Endothelial cell of umbilical vein (primary cell): ENCODE data around the gene DPPA4. TPM values are rescaled to one million over a fixed set of nuclear protein-coding genes. Genes with fewer than 3 reads are reported as not detected.

Experiments used
- BruUV-seq: library from RNA; stranded (reverse); fragments of 400-500 nt; replicated peaks from 2 replicates; lab custom pipeline; 2021; lab: Mats Ljungman, UMichigan
- CTCF ChIA-PET: fragments of 300-600, 350-600 bp; sonication (Branson Sonifier 250); formaldehyde crosslinking; loops from one replicate; lab custom pipeline; 2021; ENCODE audit warnings: antibody characterized with exemption, inconsistent platforms; lab: Charles Lee
- POLR2A ChIA-PET: fragments of 300-600, 350-600 bp; sonication (Branson Sonifier 250); formaldehyde crosslinking; loops from one replicate; lab custom pipeline; 2021; ENCODE audit warnings: antibody characterized with exemption, inconsistent platforms; lab: Charles Lee
- DNase-seq: peaks from one replicate; pipeline ENCODE4 v3.0.0-alpha.2; 2011; ENCODE audit warnings: low read depth, low spot score
- FAIRE-seq: peaks from 2 replicates; lab custom pipeline; 2011; peaks lifted over from hg19 to GRCh38; lab: Jason Lieb, UNC
- H2AFZ ChIP-seq: 2 replicates; pipeline ENCODE4 v1.6.0; 2012; ENCODE audit warnings: low read depth, low read length, control low read depth, inconsistent platforms
- H3K27ac ChIP-seq: 2 replicates; pipeline ENCODE4 v1.5.1; 2011; ENCODE audit warnings: low read depth, mild to moderate bottlenecking, control low read depth, low read length, moderate library complexity; ENCODE audit not compliant: insufficient read depth
- H3K27me3 ChIP-seq, 2 experiments: 2 replicates each; pipeline versions ENCODE4 v1.6.0 to v1.6.1; 2011; ENCODE audit warnings: low read length in 2 of 2, mixed read lengths in 1 of 2; ENCODE audit not compliant: control insufficient read depth in 2 of 2, insufficient read depth in 2 of 2
- H3K36me3 ChIP-seq, 2 experiments: 2 replicates in 1 of 2; 3 replicates in 1 of 2; pipeline ENCODE4 v1.5.1; 2011; ENCODE audit warnings: low read length in 2 of 2, mild to moderate bottlenecking in 1 of 2, moderate library complexity in 1 of 2; ENCODE audit not compliant: control insufficient read depth in 2 of 2, insufficient read depth in 2 of 2; ENCODE audit errors: extremely low read depth in 1 of 2
- H3K4me1 ChIP-seq: 3 replicates; pipeline ENCODE4 v1.5.1; 2011; ENCODE audit warnings: mild to moderate bottlenecking, low read length; ENCODE audit not compliant: control insufficient read depth, insufficient read depth; ENCODE audit errors: extremely low read depth
- H3K4me2 ChIP-seq: 2 replicates; pipeline ENCODE4 v1.6.1; 2011; ENCODE audit warnings: low read length, control low read depth, mixed read lengths; ENCODE audit not compliant: insufficient read depth
- H3K4me3 ChIP-seq, 3 experiments: fragments of 200-600 bp in 1 of 3; sonication (generic), shearing (Covaris generic) in 1 of 3; replicated peaks in 1 of 3; 2 replicates each; pipeline ENCODE4 v1.5.1; 2011 to 2016; ENCODE audit warnings: control low read depth in 3 of 3, low read length in 3 of 3, mild to moderate bottlenecking in 2 of 3, inconsistent platforms in 1 of 3, low read depth in 1 of 3, moderate library complexity in 1 of 3; ENCODE audit not compliant: insufficient read depth in 1 of 3
- H3K79me2 ChIP-seq: 2 replicates; pipeline ENCODE4 v1.6.0; 2012; ENCODE audit warnings: low read length, inconsistent platforms; ENCODE audit not compliant: control insufficient read depth, insufficient read depth
- H3K9ac ChIP-seq: replicated peaks from 2 replicates; pipeline ENCODE3; 2011; ENCODE audit warnings: low read length, control low read depth; ENCODE audit not compliant: insufficient read depth; ENCODE audit errors: extremely low read depth
- H3K9me1 ChIP-seq: replicated peaks from 3 replicates; pipeline ENCODE4 v1.6.0; 2011; ENCODE audit warnings: mild to moderate bottlenecking, low read length; ENCODE audit not compliant: control insufficient read depth, insufficient read depth; ENCODE audit errors: extremely low read depth
- H3K9me3 ChIP-seq: replicated peaks from 2 replicates; pipeline ENCODE4 v1.5.1; 2012; ENCODE audit warnings: low read length, inconsistent platforms; ENCODE audit not compliant: control insufficient read depth, insufficient read depth
- H4K20me1 ChIP-seq: replicated peaks from 2 replicates; pipeline ENCODE3; 2011; ENCODE audit warnings: mild to moderate bottlenecking, low read length; ENCODE audit not compliant: control insufficient read depth, insufficient read depth; ENCODE audit errors: extremely low read depth
- EZH2 ChIP-seq: IDR thresholded peaks from 2 replicates; pipeline ENCODE4 v1.6.1; 2012; ENCODE audit warnings: borderline replicate concordance, low read depth, mild to moderate bottlenecking, moderate library complexity, low read length, inconsistent platforms; ENCODE audit not compliant: severe bottlenecking
- FOS ChIP-seq: IDR thresholded peaks from 2 replicates; pipeline ENCODE4 v1.6.1; 2011; ENCODE audit warnings: mild to moderate bottlenecking, low read length, moderate library complexity, borderline replicate concordance; ENCODE audit not compliant: insufficient read depth
- GATA2 ChIP-seq: IDR thresholded peaks from 2 replicates; pipeline ENCODE4 v1.7.0; 2011; ENCODE audit warnings: low read depth, mild to moderate bottlenecking, moderate library complexity, mixed read lengths, low read length; ENCODE audit not compliant: insufficient read length, insufficient read depth
- JUN ChIP-seq: IDR thresholded peaks from 2 replicates; pipeline ENCODE4 v1.6.1; 2011; ENCODE audit warnings: borderline replicate concordance, low read depth; ENCODE audit not compliant: insufficient read length, insufficient read depth
- MYC ChIP-seq: IDR thresholded peaks from one replicate; pipeline ENCODE4 v1.6.1; 2011; ENCODE audit warnings: mild to moderate bottlenecking, low read depth, low read length
- POLR2A ChIP-seq: IDR thresholded peaks from 2 replicates; pipeline ENCODE4 v1.6.1; 2012; ENCODE audit warnings: low read depth, mild to moderate bottlenecking, control low read depth, low read length
- POLR2AphosphoS5 ChIP-seq: IDR thresholded peaks from 2 replicates; pipeline ENCODE4 v1.6.1; 2012; ENCODE audit warnings: low read depth, mild to moderate bottlenecking, control low read depth, low read length, moderate library complexity; ENCODE audit not compliant: insufficient read depth
- dilution Hi-C: fragments of 300-500 bp; cut with MboI; formaldehyde crosslinking; loops from one replicate; pipeline ENCODE4 v1.15.0; 2019; ENCODE audit warnings: low sequenced_read_pairs; ENCODE audit not compliant: extremely low pct_ligation_motif_present
- intact Hi-C: fragments of 100-400 bp; cut with micrococcal nuclease; formaldehyde crosslinking; loops from one replicate; pipeline ENCODE4 v1.10.0; 2022
- polyA plus RNA-seq, 4 experiments: library from polyadenylated mRNA; depleted of rRNA in 3 of 4; stranded (reverse) in 3 of 4; unstranded in 1 of 4; fragments of >200 nt; gene quantifications; 2 replicates each; pipeline versions ENCODE4 v1.2.1 to v1.2.3, GENCODE V29; 2011 to 2012; ENCODE audit warnings: missing spikeins in 1 of 4
- total RNA-seq: library from RNA; stranded (reverse); gene quantifications from 2 replicates; pipeline ENCODE4 v1.2.3, GENCODE V29; 2021
- TF ChIP-seq, protein P1 (sequence below): IDR thresholded peaks from 2 replicates; pipeline ENCODE4 v1.6.1; 2011; ENCODE audit not compliant: insufficient read depth, insufficient read length
- TF ChIP-seq, protein P2 (sequence below), 2 donors: IDR thresholded peaks; 1 replicate in 1 of 2; 2 replicates in 1 of 2; pipeline ENCODE4 v1.5.1; 2011; ENCODE audit warnings: low read length in 2 of 2, mild to moderate bottlenecking in 2 of 2, moderate library complexity in 2 of 2, control low read depth in 1 of 2, inconsistent platforms in 1 of 2, low read depth in 1 of 2; ENCODE audit not compliant: insufficient read depth in 1 of 2; ENCODE audit errors: extremely low read depth in 1 of 2

The DPPA4 gene
- total and polyA plus RNA-seq, 2 donors (not counting 3 experiments of a cell fraction or from before 2014, with no cell fraction given), result 0.06 TPM; not detected in 1

- Histone ChIP-seq H3K27ac (no peak overlapping the region), H3K36me3 (no peaks in the 10 kb centered on the region), H3K27me3 (peaks cover 0 to 4% of the 10 kb centered on the region in 2 experiments), H3K9me3 (no peaks in the 10 kb centered on the region), H3K9ac (no peak overlapping the region), H3K4me1 (no peaks in the 10 kb centered on the region), H2AFZ (no peak overlapping the region), H3K4me2 (no peak overlapping the region), H3K9me1 (no peaks in the 10 kb centered on the region), H3K4me3 (no peak overlapping the region), H3K79me2 (no peaks in the 10 kb centered on the region), H4K20me1 (no peaks in the 10 kb centered on the region)
- FAIRE-seq (no peak), DNase-seq (no peak)
- no TSS peak for BruUV-seq
- ChIA-PET POLR2A (no interaction called here), CTCF (no interaction called here)
- dilution Hi-C loops, result no loop called here
- intact Hi-C loops, result no loop called here
- TF ChIP-seq MYC, result no peak
- TF ChIP-seq, protein P1, sequence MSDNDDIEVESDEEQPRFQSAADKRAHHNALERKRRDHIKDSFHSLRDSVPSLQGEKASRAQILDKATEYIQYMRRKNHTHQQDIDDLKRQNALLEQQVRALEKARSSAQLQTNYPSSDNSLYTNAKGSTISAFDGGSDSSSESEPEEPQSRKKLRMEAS, result no peak
- no peak for TF ChIP-seq POLR2AphosphoS5
- no peak for TF ChIP-seq POLR2A
Measured at GRCh38 chr3:109336291-109336861, 970 bp downstream of the DPPA4 start.

DNA sequence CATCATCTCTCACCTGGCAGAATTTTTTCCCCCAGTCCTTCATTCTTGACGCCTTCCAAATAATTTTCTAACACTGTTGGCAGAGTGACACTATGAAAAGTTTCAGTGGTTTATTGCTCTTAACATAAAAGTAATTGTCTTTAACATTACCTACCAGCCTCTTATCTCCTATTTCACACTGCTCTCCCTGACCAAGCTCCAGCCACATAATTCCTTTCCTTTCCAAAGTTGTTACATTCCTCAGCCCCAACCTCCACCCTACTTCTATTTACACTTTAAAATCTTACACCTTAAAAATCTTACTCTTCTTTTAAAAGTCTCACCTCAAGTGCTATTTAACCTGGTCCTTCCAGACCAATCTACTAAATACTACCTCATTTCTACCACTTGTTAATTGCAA is 2.8 kb downstream of the DPPA4 start:
- CTCF ChIA-PET, result no interaction called here
- H4K20me1 ChIP-seq, result no peaks in the 10 kb centered on the region
- H3K4me1 ChIP-seq, result no peaks in the 10 kb centered on the region
- H3K79me2 ChIP-seq, result no peaks in the 10 kb centered on the region
- no peak for TF ChIP-seq JUN
- TF ChIP-seq, protein P2, sequence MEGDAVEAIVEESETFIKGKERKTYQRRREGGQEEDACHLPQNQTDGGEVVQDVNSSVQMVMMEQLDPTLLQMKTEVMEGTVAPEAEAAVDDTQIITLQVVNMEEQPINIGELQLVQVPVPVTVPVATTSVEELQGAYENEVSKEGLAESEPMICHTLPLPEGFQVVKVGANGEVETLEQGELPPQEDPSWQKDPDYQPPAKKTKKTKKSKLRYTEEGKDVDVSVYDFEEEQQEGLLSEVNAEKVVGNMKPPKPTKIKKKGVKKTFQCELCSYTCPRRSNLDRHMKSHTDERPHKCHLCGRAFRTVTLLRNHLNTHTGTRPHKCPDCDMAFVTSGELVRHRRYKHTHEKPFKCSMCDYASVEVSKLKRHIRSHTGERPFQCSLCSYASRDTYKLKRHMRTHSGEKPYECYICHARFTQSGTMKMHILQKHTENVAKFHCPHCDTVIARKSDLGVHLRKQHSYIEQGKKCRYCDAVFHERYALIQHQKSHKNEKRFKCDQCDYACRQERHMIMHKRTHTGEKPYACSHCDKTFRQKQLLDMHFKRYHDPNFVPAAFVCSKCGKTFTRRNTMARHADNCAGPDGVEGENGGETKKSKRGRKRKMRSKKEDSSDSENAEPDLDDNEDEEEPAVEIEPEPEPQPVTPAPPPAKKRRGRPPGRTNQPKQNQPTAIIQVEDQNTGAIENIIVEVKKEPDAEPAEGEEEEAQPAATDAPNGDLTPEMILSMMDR (IDR thresholded peaks at IDR 0.05; ENCODE audit: extremely low read depth in 1 of 2, insufficient read depth in 1 of 2, low read depth in 1 of 2, low read length in 2 of 2), result no peak
- no peak for TF ChIP-seq POLR2AphosphoS5
- TF ChIP-seq GATA2, result no peak
- TF ChIP-seq MYC, result no peak
- no peak for TF ChIP-seq FOS
- TF ChIP-seq POLR2A, result no peak
- no peak for TF ChIP-seq EZH2
- TF ChIP-seq, protein P1, result no peak
- peaks cover 0 to 4% of the 10 kb centered on the region in 2 experiments for H3K27me3 ChIP-seq
- POLR2A ChIA-PET, result no interaction called here
- no peak overlapping the region for H3K27ac ChIP-seq
- dilution Hi-C loops, result no loop called here
- H3K9me1 ChIP-seq, result no peaks in the 10 kb centered on the region
- H3K9me3 ChIP-seq, result no peaks in the 10 kb centered on the region
- no peaks in the 10 kb centered on the region for H3K36me3 ChIP-seq
- DNase-seq (no peak), FAIRE-seq (no peak)
- no peak overlapping the region for H3K4me2 ChIP-seq
- BruUV-seq, result no TSS peak
- no peak overlapping the region for H2AFZ ChIP-seq
- no peak overlapping the region for H3K4me3 ChIP-seq
- no peak overlapping the region for H3K9ac ChIP-seq
- intact Hi-C loops, result no loop called here
